EL (cell line): ENCODE measurements around the gene NOTCH1.

Experiments
- DNase-seq: peaks from one replicate; pipeline ENCODE4 v3.0.0-alpha.2; 2016

The NOTCH1 gene

DNA sequence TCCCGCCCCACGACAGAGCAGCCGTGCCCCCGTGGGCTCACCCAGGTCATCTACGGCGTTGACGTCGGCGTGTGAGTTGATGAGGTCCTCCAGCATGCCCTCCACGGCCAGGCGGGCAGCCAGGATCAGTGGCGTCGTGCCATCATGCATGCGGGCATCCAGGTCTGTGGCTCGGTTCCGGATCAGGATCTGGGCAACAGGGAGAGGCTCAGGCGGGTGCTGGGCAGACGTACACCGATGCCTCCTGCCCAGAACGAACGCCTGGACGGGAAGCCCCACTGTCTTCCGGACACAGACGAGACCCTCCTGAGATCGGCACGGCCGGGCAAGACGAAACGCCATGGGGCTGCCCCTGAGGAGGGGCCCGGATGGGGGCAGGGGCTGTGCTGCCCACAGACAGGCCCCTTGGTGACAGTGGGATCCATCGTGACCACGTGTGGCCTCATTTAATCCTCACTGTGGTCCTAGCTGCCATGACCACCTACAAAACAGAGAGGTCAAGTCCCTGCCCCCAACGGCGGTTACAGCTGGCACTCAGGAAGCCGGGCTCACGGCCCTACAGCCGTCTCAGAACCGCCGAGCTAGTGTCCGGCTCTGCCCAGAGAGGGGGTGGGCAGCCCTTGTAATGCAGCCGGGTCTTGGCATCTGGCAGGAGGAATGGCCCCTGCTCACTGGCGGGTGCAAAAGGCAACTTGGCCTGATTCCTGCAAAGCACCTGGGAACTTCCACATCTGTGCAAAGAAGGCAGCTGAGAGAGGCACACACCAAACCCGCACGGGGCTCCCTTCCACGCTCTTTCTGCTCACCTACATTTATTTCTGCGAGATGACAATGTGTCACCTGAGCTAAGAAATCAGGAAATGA, 46.5 kb downstream of the NOTCH1 start:
- no peak for DNase-seq

DNA sequence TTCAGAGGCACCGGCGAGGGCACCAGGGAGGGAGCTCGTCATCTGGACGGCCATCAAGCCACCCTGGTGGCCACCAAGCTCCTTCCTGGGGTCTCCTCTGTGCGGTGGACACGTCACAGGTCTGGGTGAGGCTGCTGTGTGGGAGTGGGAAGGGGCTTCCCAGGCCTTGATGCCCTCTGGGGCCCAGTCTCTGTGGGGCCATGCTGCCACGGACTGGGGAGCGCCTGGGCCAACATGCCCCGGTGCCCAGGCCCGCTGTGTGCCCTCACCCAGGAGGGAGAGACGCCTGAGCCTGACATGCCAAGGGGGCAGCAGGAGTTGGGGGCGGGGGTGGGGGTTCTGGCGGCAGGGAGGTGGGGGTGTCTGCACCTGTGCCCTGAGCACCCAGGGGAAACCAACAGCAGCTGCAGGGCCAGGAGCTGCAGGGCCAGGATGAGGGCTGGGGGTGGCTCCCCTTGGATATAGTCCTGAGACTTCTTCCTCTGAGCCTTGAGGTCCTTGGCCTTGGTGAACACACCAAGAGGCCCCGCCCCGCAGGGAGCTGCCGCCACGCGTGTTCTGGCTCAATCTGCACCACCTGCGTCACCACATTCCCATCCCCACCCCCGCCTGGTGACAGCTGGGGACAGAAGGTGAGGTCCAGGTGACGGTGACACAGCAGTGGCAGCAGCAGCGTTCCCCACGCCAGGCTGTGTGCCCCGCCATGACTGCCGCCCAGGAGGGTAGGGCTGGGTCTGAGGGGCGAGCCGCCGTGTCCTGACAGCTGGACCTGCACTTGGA, 47.7 kb downstream of the NOTCH1 start:
- DNase-seq, result no peak

DNA sequence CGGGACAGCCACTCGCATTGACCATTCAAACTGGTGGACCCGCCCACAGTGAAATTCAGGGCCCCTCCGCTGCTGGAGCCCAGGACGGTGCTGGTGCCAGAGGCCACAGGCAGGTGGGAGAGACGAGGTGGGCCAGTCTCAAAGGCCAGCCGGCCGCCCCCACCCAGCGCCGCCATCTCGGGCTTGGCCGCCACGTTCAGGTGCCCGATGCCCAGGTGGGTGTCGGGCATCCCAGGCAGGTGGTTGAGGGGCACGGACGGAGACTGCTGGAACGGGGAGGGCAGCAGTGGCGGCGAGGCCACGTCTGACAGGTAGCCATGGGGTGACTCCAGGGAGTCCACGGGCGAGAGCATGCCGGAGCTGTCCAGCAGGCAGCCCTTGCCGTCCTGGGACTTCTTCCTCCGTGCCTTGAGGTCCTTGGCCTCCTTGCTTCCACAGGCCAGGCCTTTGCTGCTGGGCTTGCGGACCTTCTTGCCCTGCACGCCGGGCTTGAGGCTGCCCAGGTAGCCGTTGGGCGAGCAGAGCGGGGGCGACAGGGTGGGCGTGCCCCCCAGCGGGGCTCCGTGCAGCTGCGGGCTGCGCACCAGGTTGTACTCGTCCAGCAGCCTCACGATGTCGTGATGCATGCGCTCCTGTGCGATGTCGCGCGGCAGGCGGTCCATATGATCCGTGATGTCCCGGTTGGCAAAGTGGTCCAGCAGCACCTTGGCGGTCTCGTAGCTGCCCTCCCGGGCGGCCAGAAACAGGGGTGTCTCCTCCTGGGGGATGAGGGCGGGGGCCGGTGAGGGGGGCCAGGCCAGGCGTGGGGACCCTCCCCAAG, 48.8 kb downstream of the NOTCH1 start:
- no peak for DNase-seq

DNA sequence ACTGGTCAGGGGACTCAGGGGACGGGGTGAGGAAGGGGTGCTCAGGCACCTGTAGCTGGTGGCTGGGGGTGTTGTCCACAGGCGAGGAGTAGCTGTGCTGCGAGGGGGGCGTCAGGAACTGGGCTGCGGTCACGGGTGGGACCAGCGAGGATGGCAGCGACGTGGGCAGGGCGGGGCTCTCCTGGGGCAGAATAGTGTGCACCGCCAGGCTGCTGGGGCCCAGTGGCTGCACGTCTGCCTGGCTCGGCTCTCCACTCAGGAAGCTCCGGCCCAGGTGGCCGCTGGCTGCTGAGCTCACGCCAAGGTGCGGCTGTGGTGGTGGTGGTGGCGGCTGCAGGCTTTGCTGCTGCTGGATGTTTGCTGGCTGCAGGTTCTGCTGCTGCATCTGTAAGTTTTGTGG, 49.7 kb downstream of the NOTCH1 start:
- DNase-seq, result no peak

DNA sequence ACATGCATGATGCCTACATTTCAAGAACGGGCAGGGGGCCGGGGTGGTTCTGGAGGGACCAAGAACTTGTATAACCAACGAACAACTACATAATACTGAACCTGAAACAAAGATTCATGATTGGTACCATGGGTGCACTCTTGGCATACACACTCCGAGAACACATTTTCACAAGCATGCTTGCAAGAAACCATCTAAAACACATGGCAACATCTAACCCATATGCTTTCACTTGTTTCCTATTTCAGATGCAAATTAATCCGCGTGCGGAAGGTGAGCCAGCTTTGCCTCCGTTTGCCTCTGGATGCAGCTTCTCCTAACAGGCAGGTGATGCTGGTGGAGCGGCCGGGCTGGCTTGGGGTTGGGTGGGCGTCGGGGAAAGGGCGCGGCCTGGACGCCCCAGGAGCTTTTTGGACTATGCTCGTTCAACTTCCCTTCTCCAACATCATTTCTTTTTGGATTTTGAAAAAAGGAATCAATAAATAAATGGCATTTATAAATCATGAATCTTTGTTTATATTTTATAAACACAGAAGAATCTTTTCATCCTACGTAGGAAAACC, 50.5 kb downstream of the NOTCH1 start:
- DNase-seq, result no peak

DNA sequence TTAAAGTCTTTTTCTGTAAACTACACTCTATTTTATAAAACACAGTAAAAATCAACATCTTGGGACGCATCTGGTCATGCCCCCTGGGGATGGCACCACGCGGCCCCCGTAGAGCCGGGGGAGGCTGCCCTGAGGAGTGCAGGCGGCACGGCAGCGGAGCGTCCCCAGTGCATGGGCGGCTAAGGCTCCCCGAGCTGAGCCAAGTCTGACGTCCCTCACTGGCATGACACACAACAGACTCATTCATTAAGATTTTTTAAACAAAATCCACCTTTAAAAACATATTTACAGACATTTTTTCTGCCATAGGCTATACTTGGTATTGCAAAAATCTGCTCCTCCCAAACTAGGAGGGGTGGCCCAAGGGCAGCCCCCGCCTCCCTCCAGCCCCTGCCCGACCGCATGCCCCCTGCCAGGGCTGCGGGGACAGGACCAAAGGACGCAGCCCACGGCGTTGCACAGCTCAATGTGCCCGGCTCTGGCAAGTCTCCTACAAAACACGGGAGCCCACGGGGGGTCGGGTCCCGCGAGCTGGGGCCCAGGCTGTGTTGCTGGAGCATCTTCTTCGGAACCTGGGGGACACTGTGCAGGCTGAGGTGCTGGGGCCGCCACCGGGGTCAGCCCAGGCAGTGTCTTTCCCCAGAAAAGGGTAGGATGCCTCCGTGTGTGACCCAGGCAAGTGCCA, 51.2 kb downstream of the NOTCH1 start:
- no peak for DNase-seq

DNA sequence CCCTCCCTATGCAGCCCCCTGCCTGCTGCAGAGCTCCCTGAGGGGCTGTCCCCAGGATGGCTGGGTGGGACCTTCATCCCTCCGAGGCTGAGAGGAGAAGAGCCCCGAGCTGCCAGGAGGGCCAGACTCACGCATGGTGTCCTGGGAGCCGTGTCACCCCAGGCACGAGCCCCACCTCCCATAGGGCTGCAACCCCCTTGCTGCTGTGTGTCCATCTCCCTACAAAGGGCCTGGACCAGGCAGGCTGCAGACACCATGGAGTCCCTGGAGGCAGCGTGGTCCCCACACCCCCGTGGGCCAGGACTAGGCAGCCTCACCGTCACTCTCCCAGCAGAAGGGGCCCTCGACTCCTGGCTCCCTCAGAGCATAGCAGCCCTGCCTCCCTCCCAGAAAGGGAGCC, 51.8 kb downstream of the NOTCH1 start:
- no peak for DNase-seq

DNA sequence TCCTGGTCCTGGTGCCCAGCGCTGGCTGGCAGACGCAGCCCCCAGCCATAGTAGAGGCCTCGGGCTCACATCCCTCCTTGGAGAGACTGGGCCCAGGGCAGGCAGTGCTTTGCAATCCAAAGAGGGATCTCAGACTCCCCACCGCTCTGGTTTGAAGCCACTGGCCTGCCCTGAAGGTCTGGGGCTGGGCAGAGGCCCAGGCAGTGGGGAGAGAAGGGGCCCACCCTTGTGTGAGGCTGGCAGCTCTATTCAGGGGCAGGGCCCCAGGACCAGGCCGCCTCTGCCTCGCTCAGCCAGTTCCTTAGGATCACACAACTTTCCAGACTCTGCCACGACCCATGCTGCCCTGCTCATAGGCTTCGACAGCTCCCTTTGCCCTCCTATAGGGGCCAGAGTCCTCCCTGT, 52.3 kb downstream of the NOTCH1 start:
- no peak for DNase-seq

DNA sequence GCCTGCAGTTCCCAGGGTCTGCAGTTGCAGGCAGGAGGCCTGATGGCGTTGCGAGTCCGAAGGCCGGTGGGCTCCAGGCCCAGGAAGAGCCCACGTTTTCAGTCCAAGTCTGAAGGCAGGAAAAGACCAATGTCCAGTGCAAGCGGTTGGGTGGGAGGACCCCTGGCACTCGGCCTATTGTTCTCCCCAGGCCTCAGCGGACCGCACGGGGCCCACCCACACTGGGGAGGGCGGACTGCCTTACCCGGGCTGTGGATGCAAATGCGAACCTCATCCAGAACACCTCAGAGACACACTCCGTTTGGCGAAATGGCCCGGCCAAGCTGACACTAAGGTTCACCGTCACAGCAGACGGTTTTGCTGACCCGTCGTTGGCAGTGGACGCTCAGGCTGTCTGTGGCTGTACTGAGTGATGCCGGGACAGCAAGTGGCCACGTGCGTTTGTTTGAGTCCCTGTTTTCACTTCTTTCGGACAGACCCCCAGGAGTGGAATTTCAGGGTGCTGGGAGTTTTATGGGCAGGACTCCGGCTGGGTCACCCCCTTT, 52.8 kb downstream of the NOTCH1 start:
- DNase-seq, result no peak

DNA sequence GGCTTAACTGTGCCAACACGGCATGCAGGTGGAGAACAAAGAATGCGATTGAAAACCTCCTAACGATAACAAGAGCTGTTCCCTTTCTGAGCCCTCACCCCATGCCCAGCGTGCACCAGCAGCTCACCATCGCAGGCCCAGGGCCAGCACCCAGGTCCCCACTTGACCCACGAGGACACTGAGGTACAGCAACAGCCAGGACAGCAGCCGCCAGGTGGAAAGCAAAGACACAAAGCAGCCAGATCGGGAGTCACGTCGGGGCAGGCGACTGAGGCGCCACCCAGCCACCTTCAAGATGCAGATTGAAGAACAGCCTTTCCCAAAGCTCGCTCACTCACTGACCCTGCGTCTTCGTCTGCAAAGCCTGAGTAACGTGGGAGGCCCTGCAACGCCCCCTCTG, 56.1 kb downstream of the NOTCH1 start:
- DNase-seq, result no peak

DNA sequence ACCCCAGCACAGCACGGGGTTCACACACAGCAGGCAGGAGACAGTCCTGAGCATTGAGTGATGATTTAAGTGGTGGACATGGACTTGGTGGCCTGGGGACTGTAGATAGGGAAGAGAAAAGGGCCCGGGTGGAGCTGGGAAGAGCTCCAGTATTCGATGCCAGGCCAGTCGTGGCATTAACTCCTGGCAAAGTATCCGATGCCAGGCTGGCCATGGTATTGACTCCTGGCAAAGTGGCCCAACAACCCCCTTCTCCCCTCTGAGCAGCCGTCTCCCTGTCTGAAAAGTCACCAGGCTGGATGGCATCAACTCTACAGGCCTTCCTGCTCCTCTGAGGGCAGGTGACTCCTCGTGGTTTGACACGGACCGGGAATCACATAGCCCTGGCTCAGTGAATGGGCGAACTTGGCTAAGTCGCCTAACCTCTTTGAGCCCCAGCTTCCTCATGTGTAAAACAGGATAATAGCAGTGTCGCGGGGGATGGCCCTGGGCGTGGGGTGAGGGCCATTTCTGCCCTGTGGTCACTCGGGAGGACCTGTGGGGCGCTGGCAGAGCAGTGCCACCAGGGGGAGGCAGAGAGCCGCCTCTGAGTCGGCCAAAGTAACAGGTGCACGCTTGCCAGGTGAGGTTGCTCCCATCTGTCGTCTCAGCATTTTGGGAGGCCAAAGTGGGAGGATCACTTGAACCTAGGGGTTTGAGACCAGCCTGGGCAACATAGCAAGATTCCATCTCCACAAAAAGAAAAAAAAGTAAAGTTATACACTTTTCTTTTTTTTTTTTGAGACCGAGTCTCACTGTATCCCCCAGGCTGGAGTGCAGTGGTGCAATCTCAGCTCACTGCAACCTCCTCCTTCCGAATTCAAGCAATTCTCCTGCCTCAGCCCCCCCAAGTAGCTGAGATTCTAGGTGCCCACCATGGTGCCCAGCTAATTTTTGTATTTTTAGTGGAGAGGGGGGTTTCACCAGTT, 57.3 kb downstream of the NOTCH1 start:
- DNase-seq, result peak; percentile 34

DNA sequence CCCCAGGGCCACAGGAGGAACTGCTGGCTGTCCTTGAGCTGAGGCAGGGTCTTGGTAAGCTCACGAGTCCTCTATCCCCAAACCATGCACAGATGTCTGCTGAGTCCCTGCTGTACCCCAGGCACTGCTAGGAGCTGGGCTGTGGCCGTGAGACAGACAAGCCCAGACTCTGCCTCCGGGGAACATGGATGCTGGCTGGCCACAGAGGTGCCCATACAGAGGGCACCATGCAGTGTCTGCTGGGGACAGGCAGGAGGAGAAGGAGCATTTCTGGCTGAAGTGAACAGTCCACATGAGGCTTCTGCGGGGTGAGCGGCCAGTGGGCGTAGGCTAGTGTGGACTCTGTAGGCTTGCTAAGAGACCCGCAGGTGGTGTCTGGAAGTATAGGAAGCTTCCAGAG, 58.2 kb downstream of the NOTCH1 start:
- DNase-seq, result no peak

DNA sequence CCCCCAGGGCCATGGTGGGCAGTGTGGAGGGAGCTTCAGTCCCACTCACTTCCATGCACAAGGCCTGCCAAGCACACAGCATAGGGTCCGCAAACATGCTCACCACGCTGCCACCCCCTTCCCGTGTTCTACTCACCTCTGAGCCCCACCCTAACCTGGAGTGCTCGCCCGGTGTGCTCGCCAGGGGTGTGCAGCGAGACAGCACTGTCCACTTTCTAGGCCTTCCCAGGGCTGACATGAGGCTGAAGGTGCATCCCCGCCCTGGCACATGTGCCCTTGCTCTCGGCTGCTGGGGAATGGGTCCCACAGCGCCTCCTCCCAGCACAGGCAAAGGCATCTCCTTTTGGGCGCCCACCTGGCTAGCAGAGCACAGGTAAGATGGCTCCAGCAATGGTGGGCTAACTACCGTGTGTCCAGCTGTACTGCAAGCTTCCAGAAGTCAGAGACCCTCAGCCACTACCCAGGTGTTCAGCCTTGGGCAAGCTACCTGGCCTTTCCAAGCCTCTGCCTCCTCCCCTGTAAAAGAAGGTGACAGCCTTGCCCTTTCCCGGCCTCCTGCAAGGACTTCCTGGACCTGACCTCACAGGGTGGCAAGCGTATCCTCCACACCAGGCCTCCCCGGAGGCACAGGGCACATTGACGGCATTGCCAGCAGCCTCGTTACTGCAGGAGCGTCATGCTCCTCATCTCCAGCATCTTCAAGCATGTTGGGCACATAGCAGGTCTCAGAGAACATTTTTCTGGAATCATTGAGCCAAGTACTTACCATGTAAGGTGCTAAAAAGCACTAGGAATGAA, 58.8 kb downstream of the NOTCH1 start:
- no peak for DNase-seq

DNA sequence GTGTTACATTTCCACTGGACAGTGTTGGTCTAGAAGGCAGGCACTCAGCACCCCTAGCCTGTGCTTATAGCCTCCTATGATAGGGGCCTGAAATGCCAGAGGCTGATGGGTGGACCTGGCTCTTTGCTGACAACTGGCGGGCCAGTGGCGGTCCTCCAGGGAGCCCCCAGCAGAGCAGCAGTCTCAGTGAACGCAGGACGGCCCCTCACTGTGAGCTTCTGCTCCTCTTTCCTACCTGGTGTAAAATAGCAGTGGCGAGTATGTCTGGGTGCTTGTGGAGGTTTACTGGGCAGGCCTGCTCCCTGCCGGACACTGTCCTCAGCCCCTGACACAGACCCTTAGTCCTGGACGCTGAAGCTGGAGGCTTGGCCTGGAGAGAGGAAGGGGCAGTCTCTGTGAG, 59.7 kb downstream of the NOTCH1 start:
- no peak for DNase-seq

DNA sequence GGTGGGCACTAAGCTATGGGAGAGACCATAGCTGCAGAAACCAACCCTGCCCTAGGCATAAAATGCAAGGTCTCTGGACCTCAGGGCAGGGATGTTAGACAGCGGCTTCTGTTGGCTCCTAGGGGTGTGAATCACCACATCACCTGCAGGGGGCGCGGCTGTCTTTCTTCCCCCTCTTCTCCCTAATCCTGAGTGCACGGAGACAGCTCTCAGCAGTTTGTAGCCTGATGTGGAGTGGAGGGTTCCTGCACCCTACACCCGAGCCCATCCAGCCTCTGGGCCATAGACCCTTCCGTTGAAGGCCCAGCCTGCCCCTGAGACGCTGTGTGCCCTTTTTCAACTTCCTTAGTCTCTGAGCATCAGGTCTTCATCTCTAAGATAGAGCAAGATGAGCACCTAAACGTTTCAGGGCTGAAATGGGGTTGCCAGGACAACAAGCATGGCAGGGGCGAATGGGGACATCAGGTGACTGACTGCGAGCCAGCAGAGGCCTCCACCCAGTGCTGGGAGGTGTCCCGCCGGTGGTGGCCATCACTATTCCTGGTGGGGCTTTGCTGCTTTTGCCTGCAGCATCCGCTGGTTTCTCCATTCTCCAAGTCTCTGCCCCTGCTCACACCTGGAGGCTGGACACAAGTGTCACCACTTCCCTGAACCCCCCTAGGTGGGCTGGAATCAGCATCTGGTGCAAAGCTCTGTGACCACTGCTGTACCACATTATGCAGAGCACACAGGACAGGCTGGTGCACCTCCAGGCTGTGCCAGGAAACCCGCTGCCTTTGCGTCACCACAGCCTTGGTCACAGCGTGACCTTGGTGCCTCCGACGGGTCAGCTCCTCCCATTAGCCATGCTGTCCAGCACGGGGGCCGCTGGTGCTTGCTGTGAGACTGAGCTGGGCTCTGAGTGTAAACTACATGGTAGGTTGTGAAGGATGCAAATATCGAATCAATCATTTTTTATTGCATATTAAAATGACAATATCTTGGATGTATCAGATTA, 60.5 kb downstream of the NOTCH1 start:
- DNase-seq, result peak; percentile 76

DNA sequence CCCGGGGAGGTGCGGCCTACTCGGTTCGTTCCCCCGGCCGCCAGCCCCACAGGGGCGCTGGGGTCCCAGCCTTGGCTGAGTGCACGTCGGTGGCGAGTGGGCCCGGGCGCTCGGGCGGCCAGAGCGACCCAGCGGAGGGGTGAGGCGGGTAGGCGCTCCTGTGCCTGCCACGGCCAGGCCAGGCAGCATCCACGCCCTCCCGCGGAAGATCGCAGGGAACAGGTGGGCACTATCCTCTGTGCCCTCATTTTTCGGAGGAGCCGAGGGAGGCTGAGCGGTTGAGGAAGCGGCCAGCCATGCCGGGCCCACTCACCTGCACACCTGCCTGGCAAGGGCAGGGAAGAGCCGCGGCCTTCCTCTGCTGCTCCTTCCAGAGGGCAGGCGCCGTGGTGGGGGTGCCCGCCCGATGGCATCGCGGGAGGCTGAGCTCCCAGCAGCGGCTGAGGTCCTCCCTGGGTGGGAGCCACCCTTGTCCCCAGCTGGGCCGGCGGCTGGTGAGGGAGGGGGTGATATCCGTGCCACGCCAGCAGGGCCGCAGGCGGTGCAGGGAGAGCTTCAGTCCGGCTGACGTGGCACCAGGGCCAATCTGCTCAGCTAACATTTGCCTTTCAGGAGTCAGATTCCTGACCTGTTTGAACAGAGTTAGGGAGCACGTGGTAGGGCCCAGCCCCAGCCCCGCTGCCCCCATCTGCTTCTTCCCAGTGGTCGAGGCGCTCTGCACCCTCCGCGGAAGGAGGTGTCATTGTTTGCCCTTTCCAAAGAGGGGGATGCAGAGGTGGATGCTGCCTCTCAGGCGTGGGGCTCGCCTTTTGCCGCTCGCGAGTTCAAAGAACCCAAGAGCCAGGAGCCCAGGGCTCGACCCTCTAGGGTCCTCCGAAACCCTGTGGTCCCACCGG, 61.4 kb downstream of the NOTCH1 start:
- peak; percentile 23 for DNase-seq

DNA sequence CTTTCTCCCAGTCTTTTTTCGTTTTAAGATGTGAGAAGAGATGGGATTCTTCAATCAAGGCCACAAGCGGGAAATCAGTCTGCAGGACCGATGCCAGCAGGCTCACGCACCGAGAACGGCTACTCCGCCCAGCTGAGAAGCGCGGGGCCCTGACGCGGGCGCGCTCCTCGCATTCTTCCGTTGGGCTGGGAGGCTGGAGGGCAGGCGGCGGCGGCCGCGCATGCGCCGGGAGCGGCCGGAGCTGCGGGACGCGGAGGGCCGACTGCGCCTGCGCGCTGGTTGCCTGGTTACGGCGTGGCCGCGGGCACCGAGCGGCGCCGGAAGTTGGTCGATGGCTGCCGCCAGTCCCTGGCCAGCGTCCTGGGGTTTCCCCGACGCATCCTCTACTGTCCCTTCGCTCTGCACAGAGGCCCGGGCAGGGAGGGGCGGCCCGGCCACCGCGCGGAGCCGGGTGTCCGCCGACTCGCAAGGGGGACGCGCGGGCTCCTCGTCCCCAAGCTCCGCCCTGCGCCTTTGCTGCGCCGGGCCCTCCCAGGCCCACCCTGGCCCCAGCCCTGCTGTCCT, 62.2 kb downstream of the NOTCH1 start:
- DNase-seq, result peak; percentile 91
